ENCODE results near the gene RYR1.
"Not testable (repeated sequence)": the region's sequence is repeated elsewhere in the genome, so short reads cannot be mapped to it uniquely, and the experiment has no call there.

The RYR1 gene

GRCh38 chr19:38553239-38553638 lies 119.7 kb downstream of the RYR1 start:
- H3K4me3 Mint-ChIP-seq; H3K9me3 Mint-ChIP-seq; DNase-seq; H3K36me3 Mint-ChIP-seq; ATAC-seq (replicated peaks): not testable (repeated sequence)
- H3K4me1 Mint-ChIP-seq, result peaks cover 8 to 20% of the 10 kb centered on the region in 2 donors
- H3K27ac Mint-ChIP-seq, result peak overlapping the region; percentile 67
- peaks cover 17 to 32% of the 10 kb centered on the region in 2 donors for H3K27me3 Mint-ChIP-seq

GRCh38 chr19:38554676-38555141 lies 121.2 kb downstream of the RYR1 start:
- Mint-ChIP-seq H3K36me3 (no peaks in the 10 kb centered on the region), H3K27ac (no peak overlapping the region), H3K4me3 (no peak overlapping the region), H3K9me3 (peaks cover 0 to 1% of the 10 kb centered on the region in 2 donors), H3K4me1 (peaks cover 11 to 27% of the 10 kb centered on the region in 2 donors), H3K27me3 (peaks cover 17 to 33% of the 10 kb centered on the region in 2 donors)
- no peak for DNase-seq
- ATAC-seq (replicated peaks), result no peak

- no peak for ATAC-seq (replicated peaks)
- Mint-ChIP-seq H3K4me1 (peaks cover 13 to 32% of the 10 kb centered on the region in 2 donors), H3K27ac (no peak overlapping the region)
Measured at GRCh38 chr19:38555200-38555599, 121.7 kb downstream of the RYR1 start.

GRCh38 chr19:38556521-38557174 lies 123.2 kb downstream of the RYR1 start:
- Mint-ChIP-seq H3K4me1 (peaks cover 10 to 32% of the 10 kb centered on the region in 2 donors), H3K27ac (no peak overlapping the region), H3K27me3 (peaks cover 20 to 39% of the 10 kb centered on the region in 2 donors), H3K4me3 (no peak overlapping the region), H3K36me3 (peaks cover 0 to under 1% of the 10 kb centered on the region in 2 donors), H3K9me3 (peaks cover 0 to 2% of the 10 kb centered on the region in 2 donors)
- no peak for ATAC-seq (replicated peaks)
- no peak for DNase-seq

More at GRCh38 chr19:38555200-38555599, 121.7 kb downstream of the RYR1 start:
- DNase-seq, result no peak
- Mint-ChIP-seq H3K9me3 (peaks cover 0 to 1% of the 10 kb centered on the region in 2 donors), H3K36me3 (no peaks in the 10 kb centered on the region), H3K4me3 (no peak overlapping the region), H3K27me3 (peaks cover 21 to 38% of the 10 kb centered on the region in 2 donors)

DNA sequence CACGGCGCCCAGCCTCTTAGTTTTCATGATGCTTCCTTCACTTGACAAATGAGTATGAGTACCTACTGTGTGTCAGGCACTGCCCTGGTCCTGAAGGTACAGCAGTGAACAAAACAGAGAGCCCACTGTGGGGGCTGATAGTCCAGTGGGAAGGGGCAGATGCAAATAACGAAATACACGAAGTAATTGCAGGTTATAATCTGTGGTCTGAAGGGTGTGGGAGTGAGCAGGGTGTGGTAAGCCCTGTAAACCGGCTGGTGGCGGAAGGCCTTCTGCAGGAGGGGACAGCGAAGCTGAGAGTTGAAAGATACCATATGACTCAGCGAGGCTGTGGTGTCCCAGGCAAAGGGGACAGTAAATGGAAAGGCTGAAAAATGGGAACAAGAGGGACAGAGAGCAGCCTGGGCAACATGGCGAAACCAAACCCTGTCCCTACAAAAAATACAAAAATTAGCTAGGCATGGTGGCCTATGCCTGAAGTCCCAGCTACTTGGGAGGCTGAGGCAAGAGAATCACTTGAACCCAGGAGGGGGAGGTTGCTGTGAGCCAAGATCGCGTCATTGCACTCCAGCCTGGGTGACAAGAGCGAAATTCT lies 123.8 kb downstream of the RYR1 start:
- H3K4me3 Mint-ChIP-seq, result no peak overlapping the region
- H3K36me3 Mint-ChIP-seq, result peaks cover 0 to 2% of the 10 kb centered on the region in 2 donors
- H3K4me1 Mint-ChIP-seq, result peaks cover 16 to 34% of the 10 kb centered on the region in 2 donors
- peaks cover 0 to 3% of the 10 kb centered on the region in 2 donors for H3K9me3 Mint-ChIP-seq
- ATAC-seq (replicated peaks) (peak; percentile 44 to 50), DNase-seq (no peak)
- peak overlapping the region; percentile 49 for H3K27ac Mint-ChIP-seq
- peaks cover 25 to 44% of the 10 kb centered on the region in 2 donors for H3K27me3 Mint-ChIP-seq

GRCh38 chr19:38558933-38559332 lies 125.4 kb downstream of the RYR1 start:
- H3K27me3 Mint-ChIP-seq, result peaks cover 29 to 54% of the 10 kb centered on the region in 2 donors
- peaks cover 22 to 39% of the 10 kb centered on the region in 2 donors for H3K4me1 Mint-ChIP-seq
- not testable (repeated sequence) for H3K9me3 Mint-ChIP-seq; ATAC-seq (replicated peaks); H3K36me3 Mint-ChIP-seq; H3K27ac Mint-ChIP-seq; H3K4me3 Mint-ChIP-seq; DNase-seq

DNA sequence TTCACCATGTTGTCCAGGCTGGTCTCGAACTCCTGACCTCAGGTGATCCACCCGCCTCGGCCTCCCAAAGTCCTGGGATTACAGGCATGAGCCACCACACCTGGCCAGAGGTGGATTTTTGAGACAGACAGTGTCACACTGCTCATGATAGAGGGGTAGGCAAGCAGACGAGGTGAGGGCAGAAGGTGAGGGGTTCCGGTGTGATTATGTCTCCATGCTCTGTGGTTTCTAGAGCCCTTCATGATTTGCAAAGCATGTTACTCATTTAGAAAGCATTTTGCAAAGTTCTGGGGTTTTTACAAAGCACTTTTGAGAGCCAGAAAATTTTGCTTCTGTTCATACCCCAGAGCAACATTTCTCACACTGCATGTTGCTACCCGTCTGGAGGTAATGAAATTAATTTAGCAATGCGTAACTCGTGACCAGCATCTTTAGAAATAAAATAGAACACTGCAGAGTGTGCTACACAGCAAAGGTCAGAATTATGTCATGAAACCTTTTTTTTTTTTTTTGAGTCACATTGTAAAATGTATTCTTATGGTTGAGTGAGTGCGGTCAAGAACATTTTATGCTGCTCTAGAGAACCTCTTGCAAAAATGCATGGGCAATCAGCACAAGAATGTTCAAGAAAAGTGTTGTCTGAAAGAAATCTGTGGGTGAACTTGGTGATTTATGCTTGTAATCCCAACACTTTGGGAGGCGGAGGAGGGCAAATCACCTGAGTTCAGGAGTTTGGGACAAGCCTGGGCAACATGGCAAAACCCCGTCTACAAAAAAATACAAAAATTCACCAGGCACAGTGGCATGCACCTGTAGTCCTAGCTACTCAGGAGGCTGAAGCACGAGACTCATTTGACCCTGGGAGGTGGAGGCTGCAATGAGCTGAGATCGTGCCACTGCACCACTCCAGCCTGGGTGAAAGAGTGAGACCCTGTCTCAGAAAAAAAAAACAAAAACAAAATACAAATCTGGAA lies 126.2 kb downstream of the RYR1 start:
- Mint-ChIP-seq H3K4me3 (peak overlapping the region; percentile 28 to 32), H3K27ac (peak overlapping the region; percentile 72), H3K27me3 (peaks cover 32 to 54% of the 10 kb centered on the region in 2 donors), H3K36me3 (peaks cover 0 to 2% of the 10 kb centered on the region in 2 donors), H3K9me3 (peaks cover 0 to 2% of the 10 kb centered on the region in 2 donors), H3K4me1 (peaks cover 22 to 38% of the 10 kb centered on the region in 2 donors)
- peak; percentile 86 to 87 for ATAC-seq (replicated peaks)
- peak; percentile 35 for DNase-seq

- H3K27ac Mint-ChIP-seq, result no peak overlapping the region
- ATAC-seq (replicated peaks) (no peak), DNase-seq (no peak)
- H3K27me3 Mint-ChIP-seq, result peaks cover 37 to 54% of the 10 kb centered on the region in 2 donors
- H3K36me3 Mint-ChIP-seq, result peaks cover 0 to 2% of the 10 kb centered on the region in 2 donors
- H3K4me1 Mint-ChIP-seq, result peaks cover 27 to 38% of the 10 kb centered on the region in 2 donors
- peaks cover 0 to 2% of the 10 kb centered on the region in 2 donors for H3K9me3 Mint-ChIP-seq
- no peak overlapping the region for H3K4me3 Mint-ChIP-seq
Measured at GRCh38 chr19:38561053-38561606, 127.6 kb downstream of the RYR1 start.

DNA sequence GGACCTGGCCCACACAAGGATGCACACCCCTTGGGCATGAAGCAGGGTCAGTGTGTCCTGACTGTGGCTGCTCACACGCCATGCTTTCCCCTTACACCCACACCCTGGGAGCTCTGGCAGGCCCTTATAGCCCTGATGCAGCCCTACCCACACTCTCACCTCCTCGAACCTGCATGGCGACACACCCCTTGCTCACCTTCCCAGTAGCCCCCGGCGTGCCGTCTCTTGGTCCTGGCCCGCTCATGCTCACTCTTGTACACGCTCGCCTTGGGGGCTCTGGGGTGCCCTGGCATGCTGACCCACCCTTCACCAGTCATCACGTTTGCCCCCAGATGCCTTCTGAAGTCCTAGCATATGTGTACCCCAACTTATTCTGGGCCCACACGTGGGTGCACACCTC lies 128.2 kb downstream of the RYR1 start:
- no peak for DNase-seq
- Mint-ChIP-seq H3K27me3 (peaks cover 37 to 55% of the 10 kb centered on the region in 2 donors), H3K9me3 (peaks cover 0 to 2% of the 10 kb centered on the region in 2 donors), H3K36me3 (peaks cover 0 to 2% of the 10 kb centered on the region in 2 donors), H3K27ac (no peak overlapping the region), H3K4me3 (peak overlapping the region in 1 of 2 donors; percentile 14), H3K4me1 (peaks cover 27 to 38% of the 10 kb centered on the region in 2 donors)
- no peak for ATAC-seq (replicated peaks)

- H3K36me3 Mint-ChIP-seq, result peaks cover 0 to 2% of the 10 kb centered on the region in 2 donors
- ATAC-seq (replicated peaks), result no peak
- no peak for DNase-seq
- peaks cover 26 to 37% of the 10 kb centered on the region in 2 donors for H3K4me1 Mint-ChIP-seq
- H3K4me3 Mint-ChIP-seq, result no peak overlapping the region
- H3K27ac Mint-ChIP-seq, result no peak overlapping the region
- peaks cover 0 to 2% of the 10 kb centered on the region in 2 donors for H3K9me3 Mint-ChIP-seq
- H3K27me3 Mint-ChIP-seq, result peaks cover 37 to 53% of the 10 kb centered on the region in 2 donors
Measured at GRCh38 chr19:38562096-38562495, 128.6 kb downstream of the RYR1 start.

- DNase-seq (no peak), ATAC-seq (replicated peaks) (no peak)
- H3K27ac Mint-ChIP-seq, result no peak overlapping the region
- peaks cover 23 to 32% of the 10 kb centered on the region in 2 donors for H3K4me1 Mint-ChIP-seq
- H3K4me3 Mint-ChIP-seq, result no peak overlapping the region
- peaks cover 0 to 2% of the 10 kb centered on the region in 2 donors for H3K36me3 Mint-ChIP-seq
- peaks cover 42 to 61% of the 10 kb centered on the region in 2 donors for H3K27me3 Mint-ChIP-seq
- H3K9me3 Mint-ChIP-seq, result peaks cover 0 to 2% of the 10 kb centered on the region in 2 donors
Measured at GRCh38 chr19:38563475-38563874, 130.0 kb downstream of the RYR1 start.

- no peak overlapping the region for H3K27ac Mint-ChIP-seq
- ATAC-seq (replicated peaks), result peak; percentile 57 to 59
- peaks cover 18 to 22% of the 10 kb centered on the region in 2 donors for H3K4me1 Mint-ChIP-seq
- peak overlapping the region; percentile 35 to 68 for H3K4me3 Mint-ChIP-seq
- peaks cover 0 to 2% of the 10 kb centered on the region in 2 donors for H3K36me3 Mint-ChIP-seq
- DNase-seq, result no peak
- peaks cover 38 to 55% of the 10 kb centered on the region in 2 donors for H3K27me3 Mint-ChIP-seq
- H3K9me3 Mint-ChIP-seq, result peaks cover 0 to 2% of the 10 kb centered on the region in 2 donors
Measured at GRCh38 chr19:38564981-38565690, 131.6 kb downstream of the RYR1 start.

- H3K9me3 Mint-ChIP-seq, result peaks cover 0 to 2% of the 10 kb centered on the region in 2 donors
- no peak for DNase-seq
- H3K36me3 Mint-ChIP-seq, result peaks cover 0 to 2% of the 10 kb centered on the region in 2 donors
- H3K4me3 Mint-ChIP-seq, result peak overlapping the region; percentile 31 to 68
- H3K27me3 Mint-ChIP-seq, result peaks cover 38 to 53% of the 10 kb centered on the region in 2 donors
- peaks cover 18 to 20% of the 10 kb centered on the region in 2 donors for H3K4me1 Mint-ChIP-seq
- H3K27ac Mint-ChIP-seq, result peak overlapping the region; percentile 78
- no peak for ATAC-seq (replicated peaks)
Measured at GRCh38 chr19:38565691-38566105, 132.2 kb downstream of the RYR1 start.
